Neural cell (in vitro differentiated cells): Measurements from ENCODE around the gene CCDC71. TPM values are rescaled to one million over a fixed set of nuclear protein-coding genes. Genes with fewer than 3 reads are reported as not detected.
A peak's percentile ranks its signal among the peaks of the same experiment; 100 is the strongest.

Experiments used
- H2AFZ ChIP-seq: fragments of 200-600, 300-800 bp; sonication (generic), shearing (Covaris generic); 2 replicates; pipeline ENCODE4 v1.6.0; 2014; ENCODE audit warnings: low read depth, mild to moderate bottlenecking, antibody characterized with exemption, low read length, moderate library complexity
- H3F3A ChIP-seq: fragments of 200-600 bp; shearing (Covaris generic); 2 replicates; pipeline ENCODE4 v1.6.1; 2016; ENCODE audit warnings: mild to moderate bottlenecking, moderate library complexity, mixed read lengths, antibody characterized with exemption, low read length; ENCODE audit not compliant: insufficient read depth, poor library complexity, severe bottlenecking
- H3K27ac ChIP-seq: fragments of 200-600, 300-800 bp; sonication (generic), shearing (Covaris generic); 2 replicates; pipeline ENCODE4 v1.5.1; 2014; ENCODE audit warnings: mild to moderate bottlenecking, low read length, moderate library complexity
- H3K27me3 ChIP-seq: fragments of 300-800, 200-600 bp; sonication (generic), shearing (Covaris generic); 2 replicates; pipeline ENCODE4 v1.6.0; 2014; ENCODE audit warnings: mild to moderate bottlenecking, low read depth, low read length, moderate library complexity; ENCODE audit not compliant: insufficient read depth
- H3K36me3 ChIP-seq: fragments of 300-800, 200-600 bp; sonication (generic), shearing (Covaris generic); 2 replicates; pipeline ENCODE4 v1.5.1; 2014; ENCODE audit warnings: mild to moderate bottlenecking, antibody characterized with exemption, low read length, moderate library complexity; ENCODE audit not compliant: insufficient read depth
- H3K4me2 ChIP-seq: fragments of 300-800, 200-600 bp; sonication (generic), shearing (Covaris generic); 2 replicates; pipeline ENCODE4 v1.6.0; 2014; ENCODE audit warnings: mild to moderate bottlenecking, low read length
- H3K4me3 ChIP-seq: fragments of 300-800, 200-600 bp; sonication (generic), shearing (Covaris generic); 2 replicates; pipeline ENCODE4 v1.5.1; 2014; ENCODE audit warnings: mild to moderate bottlenecking, low read length, moderate library complexity
- H3K79me2 ChIP-seq: fragments of 200-600 bp; shearing (Covaris generic); replicated peaks from 2 replicates; pipeline ENCODE4 v1.6.0; 2014; ENCODE audit warnings: mild to moderate bottlenecking, low read length, moderate library complexity; ENCODE audit not compliant: insufficient read depth
- H3K9ac ChIP-seq: fragments of 300-800, 200-600 bp; sonication (generic), shearing (Covaris generic); 2 replicates; pipeline ENCODE4 v1.6.1; 2016; ENCODE audit warnings: mild to moderate bottlenecking, low read length, mixed read lengths
- H3K9me2 ChIP-seq: fragments of 200-600 bp; shearing (Covaris generic); 2 replicates; pipeline ENCODE4 v1.6.1; 2016; ENCODE audit warnings: mild to moderate bottlenecking, low read length, mixed read lengths; ENCODE audit not compliant: insufficient read depth
- H3K9me3 ChIP-seq: fragments of 200-600, 300-800 bp; sonication (generic), shearing (Covaris generic); 2 replicates; pipeline ENCODE4 v1.6.1; 2016; ENCODE audit warnings: mild to moderate bottlenecking, mixed run types, low read length, moderate library complexity, mixed read lengths
- H4K20me1 ChIP-seq: fragments of 200-600 bp; shearing (Covaris generic); 2 replicates; pipeline ENCODE4 v1.6.1; 2016; ENCODE audit warnings: mild to moderate bottlenecking, mixed run types; ENCODE audit not compliant: insufficient read depth
- EP300 ChIP-seq: fragments of 450-650 bp; conservative IDR thresholded peaks from 2 replicates; pipeline ENCODE4 v1.6.1; 2014; ENCODE audit warnings: antibody characterized with exemption, mild to moderate bottlenecking, moderate library complexity; ENCODE audit not compliant: poor library complexity, severe bottlenecking
- EZH2 ChIP-seq: fragments of 200-600, 300-800 bp; shearing (Covaris generic), sonication (generic); IDR thresholded peaks from 2 replicates; pipeline ENCODE4 v1.6.1; 2014; ENCODE audit warnings: antibody characterized with exemption, low read length, borderline replicate concordance, mild to moderate bottlenecking; ENCODE audit not compliant: insufficient read depth, poor library complexity, severe bottlenecking
- MXI1 ChIP-seq: fragments of 450-650 bp; conservative IDR thresholded peaks from 2 replicates; pipeline ENCODE4 v1.6.1; 2014; ENCODE audit warnings: antibody characterized with exemption, mild to moderate bottlenecking; ENCODE audit not compliant: poor library complexity, severe bottlenecking
- POLR2AphosphoS5 ChIP-seq: IDR thresholded peaks from 2 replicates; pipeline ENCODE4 v1.6.1; 2012
- RAD21 ChIP-seq: fragments of 450-650 bp; conservative IDR thresholded peaks from 2 replicates; pipeline ENCODE4 v1.6.1; 2014; ENCODE audit warnings: antibody characterized with exemption, mild to moderate bottlenecking, moderate library complexity
- REST ChIP-seq: IDR thresholded peaks from 2 replicates; pipeline ENCODE4 v1.6.1; 2012; ENCODE audit warnings: borderline replicate concordance
- SMC3 ChIP-seq: fragments of 450-650 bp; conservative IDR thresholded peaks from 2 replicates; pipeline ENCODE4 v1.6.1; 2014; ENCODE audit warnings: antibody characterized with exemption, mild to moderate bottlenecking, moderate library complexity; ENCODE audit not compliant: poor library complexity
- TAF1 ChIP-seq: IDR thresholded peaks from 2 replicates; pipeline ENCODE4 v1.6.1; 2012; ENCODE audit warnings: low read depth
- polyA plus RNA-seq: library from polyadenylated mRNA; depleted of rRNA; stranded (reverse); fragments of >200 nt; gene quantifications from 2 replicates; pipeline ENCODE4 v1.2.3, GENCODE V29; 2014
- TF ChIP-seq, protein P1 (sequence below): fragments of 450-650 bp; IDR thresholded peaks from 2 replicates; pipeline ENCODE4 v1.5.1; 2014; ENCODE audit warnings: antibody characterized with exemption, mild to moderate bottlenecking, moderate library complexity; ENCODE audit not compliant: poor library complexity, severe bottlenecking

CCDC71 gene
- polyA plus RNA-seq, 1 donor from 2014 or later, result 14.8 TPM

- H3K27ac ChIP-seq, result peak overlapping the region; percentile 46
Measured at GRCh38 chr3:49166752-49167556, 823 bp upstream of the CCDC71 start.

More at GRCh38 chr3:49166752-49167556, 823 bp upstream of the CCDC71 start:
- Histone ChIP-seq H3K79me2 (peaks cover 46% of the 10 kb centered on the region), H3K9me2 (no peaks in the 10 kb centered on the region), H2AFZ (peak overlapping the region; percentile 71), H3K4me3 (peak overlapping the region; percentile 79), H3K36me3 (no peaks in the 10 kb centered on the region), H3K4me2 (no peak overlapping the region), H3K9me3 (no peaks in the 10 kb centered on the region), H3K9ac (peak overlapping the region; percentile 79), H3F3A (no peaks in the 10 kb centered on the region), H3K27me3 (no peaks in the 10 kb centered on the region), H4K20me1 (no peaks in the 10 kb centered on the region)
- TF ChIP-seq MXI1 (no peak), POLR2AphosphoS5 (no peak), TAF1 (no peak), EP300 (no peak), SMC3 (no peak), REST (no peak), EZH2 (no peak), RAD21 (no peak)
- TF ChIP-seq, protein P1, sequence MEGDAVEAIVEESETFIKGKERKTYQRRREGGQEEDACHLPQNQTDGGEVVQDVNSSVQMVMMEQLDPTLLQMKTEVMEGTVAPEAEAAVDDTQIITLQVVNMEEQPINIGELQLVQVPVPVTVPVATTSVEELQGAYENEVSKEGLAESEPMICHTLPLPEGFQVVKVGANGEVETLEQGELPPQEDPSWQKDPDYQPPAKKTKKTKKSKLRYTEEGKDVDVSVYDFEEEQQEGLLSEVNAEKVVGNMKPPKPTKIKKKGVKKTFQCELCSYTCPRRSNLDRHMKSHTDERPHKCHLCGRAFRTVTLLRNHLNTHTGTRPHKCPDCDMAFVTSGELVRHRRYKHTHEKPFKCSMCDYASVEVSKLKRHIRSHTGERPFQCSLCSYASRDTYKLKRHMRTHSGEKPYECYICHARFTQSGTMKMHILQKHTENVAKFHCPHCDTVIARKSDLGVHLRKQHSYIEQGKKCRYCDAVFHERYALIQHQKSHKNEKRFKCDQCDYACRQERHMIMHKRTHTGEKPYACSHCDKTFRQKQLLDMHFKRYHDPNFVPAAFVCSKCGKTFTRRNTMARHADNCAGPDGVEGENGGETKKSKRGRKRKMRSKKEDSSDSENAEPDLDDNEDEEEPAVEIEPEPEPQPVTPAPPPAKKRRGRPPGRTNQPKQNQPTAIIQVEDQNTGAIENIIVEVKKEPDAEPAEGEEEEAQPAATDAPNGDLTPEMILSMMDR, result no peak
